Progenitor cell of endocrine pancreas (in vitro differentiated cells): ENCODE measurements around the gene SPTAN1. TPM values are rescaled to one million over a fixed set of nuclear protein-coding genes. Genes with fewer than 3 reads are reported as not detected.

Experiments used
- DNase-seq: peaks from one replicate; pipeline ENCODE4 v3.0.0; 2021; ENCODE audit warnings: low spot score; ENCODE audit not compliant: unreplicated experiment
- H3K27ac Mint-ChIP-seq: 2 replicates; pipeline ENCODE4 v1.8.0; 2021; ENCODE audit warnings: mild to moderate bottlenecking, moderate library complexity, mixed read lengths
- H3K27me3 Mint-ChIP-seq: 2 replicates; pipeline ENCODE4 v1.8.0; 2021; ENCODE audit warnings: mixed read lengths
- H3K36me3 Mint-ChIP-seq: 2 replicates; pipeline ENCODE4 v1.8.0; 2022; ENCODE audit warnings: mixed read lengths; ENCODE audit not compliant: insufficient read depth
- H3K4me1 Mint-ChIP-seq: 2 replicates; pipeline ENCODE4 v1.8.0; 2021; ENCODE audit warnings: low read depth, mixed read lengths
- H3K4me3 Mint-ChIP-seq: 2 replicates; pipeline ENCODE4 v1.8.0; 2021; ENCODE audit warnings: low read depth, mild to moderate bottlenecking, moderate library complexity, mixed read lengths
- H3K9me3 Mint-ChIP-seq: 2 replicates; pipeline ENCODE4 v1.8.0; 2021; ENCODE audit warnings: low read depth, mixed read lengths
- total RNA-seq: library from RNA; stranded (reverse); gene quantifications from 2 replicates; pipeline ENCODE4 v1.2.1, GENCODE V29; 2021
- TF ChIP-seq, protein P1 (sequence below): fragments of 200-600 bp; sonication (generic); IDR thresholded peaks from one replicate; pipeline ENCODE4 v1.5.0; 2021; ENCODE audit warnings: antibody characterized with exemption, mild to moderate bottlenecking; ENCODE audit not compliant: unreplicated experiment

The SPTAN1 gene
- total RNA-seq, 1 donor from 2014 or later, result 448 TPM

DNA sequence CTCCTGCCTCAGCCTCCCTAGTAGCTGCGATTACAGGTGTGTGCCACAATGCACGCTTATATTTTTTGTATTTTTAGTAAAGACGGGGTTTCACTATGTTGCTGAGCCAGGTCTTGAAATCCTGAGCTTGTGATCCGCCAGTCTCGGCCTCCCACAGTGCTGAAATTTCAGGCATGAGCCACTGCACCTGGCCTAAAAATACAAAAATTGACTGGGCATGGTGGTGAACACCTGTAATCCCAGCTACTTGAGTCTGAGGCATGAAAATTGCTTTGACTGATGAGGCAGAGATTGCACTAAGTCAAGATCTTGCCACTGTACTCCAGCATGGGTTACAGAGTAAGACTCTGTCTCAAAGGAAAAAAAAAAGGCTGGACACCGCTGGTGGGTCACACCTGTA lies 117.4 kb downstream of the SPTAN1 start:
- TF ChIP-seq, protein P1, sequence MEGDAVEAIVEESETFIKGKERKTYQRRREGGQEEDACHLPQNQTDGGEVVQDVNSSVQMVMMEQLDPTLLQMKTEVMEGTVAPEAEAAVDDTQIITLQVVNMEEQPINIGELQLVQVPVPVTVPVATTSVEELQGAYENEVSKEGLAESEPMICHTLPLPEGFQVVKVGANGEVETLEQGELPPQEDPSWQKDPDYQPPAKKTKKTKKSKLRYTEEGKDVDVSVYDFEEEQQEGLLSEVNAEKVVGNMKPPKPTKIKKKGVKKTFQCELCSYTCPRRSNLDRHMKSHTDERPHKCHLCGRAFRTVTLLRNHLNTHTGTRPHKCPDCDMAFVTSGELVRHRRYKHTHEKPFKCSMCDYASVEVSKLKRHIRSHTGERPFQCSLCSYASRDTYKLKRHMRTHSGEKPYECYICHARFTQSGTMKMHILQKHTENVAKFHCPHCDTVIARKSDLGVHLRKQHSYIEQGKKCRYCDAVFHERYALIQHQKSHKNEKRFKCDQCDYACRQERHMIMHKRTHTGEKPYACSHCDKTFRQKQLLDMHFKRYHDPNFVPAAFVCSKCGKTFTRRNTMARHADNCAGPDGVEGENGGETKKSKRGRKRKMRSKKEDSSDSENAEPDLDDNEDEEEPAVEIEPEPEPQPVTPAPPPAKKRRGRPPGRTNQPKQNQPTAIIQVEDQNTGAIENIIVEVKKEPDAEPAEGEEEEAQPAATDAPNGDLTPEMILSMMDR, result no peak
- Mint-ChIP-seq H3K27ac (no peak overlapping the region), H3K9me3 (no peaks in the 10 kb centered on the region), H3K36me3 (no peaks in the 10 kb centered on the region), H3K4me1 (no peaks in the 10 kb centered on the region), H3K4me3 (no peak overlapping the region), H3K27me3 (no peaks in the 10 kb centered on the region)
- DNase-seq, result no peak

DNA sequence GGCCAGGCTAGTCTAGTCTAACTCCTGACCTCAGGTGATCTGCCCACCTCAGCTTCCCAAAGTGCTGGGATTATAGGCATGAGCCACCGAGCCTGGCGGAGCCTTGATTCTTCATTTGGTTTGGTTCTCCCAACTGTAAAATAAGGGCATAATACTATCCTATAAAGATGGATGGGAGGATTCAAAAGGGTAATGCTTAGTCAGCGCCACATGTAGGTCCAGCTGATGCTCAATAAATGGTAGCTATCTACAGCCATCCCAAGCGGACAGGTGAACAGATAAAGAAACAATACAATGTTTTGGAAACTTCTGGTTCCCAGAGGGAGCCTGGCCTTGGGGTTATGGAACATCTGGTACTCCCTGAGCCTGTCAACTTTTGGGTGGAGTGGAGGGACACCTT lies 123.0 kb downstream of the SPTAN1 start:
- DNase-seq, result no peak
- TF ChIP-seq, protein P1, result no peak
- H3K9me3 Mint-ChIP-seq, result no peaks in the 10 kb centered on the region
- no peaks in the 10 kb centered on the region for H3K27me3 Mint-ChIP-seq
- no peak overlapping the region for H3K27ac Mint-ChIP-seq
- no peak overlapping the region for H3K4me3 Mint-ChIP-seq
- no peaks in the 10 kb centered on the region for H3K4me1 Mint-ChIP-seq
- no peaks in the 10 kb centered on the region for H3K36me3 Mint-ChIP-seq

DNA sequence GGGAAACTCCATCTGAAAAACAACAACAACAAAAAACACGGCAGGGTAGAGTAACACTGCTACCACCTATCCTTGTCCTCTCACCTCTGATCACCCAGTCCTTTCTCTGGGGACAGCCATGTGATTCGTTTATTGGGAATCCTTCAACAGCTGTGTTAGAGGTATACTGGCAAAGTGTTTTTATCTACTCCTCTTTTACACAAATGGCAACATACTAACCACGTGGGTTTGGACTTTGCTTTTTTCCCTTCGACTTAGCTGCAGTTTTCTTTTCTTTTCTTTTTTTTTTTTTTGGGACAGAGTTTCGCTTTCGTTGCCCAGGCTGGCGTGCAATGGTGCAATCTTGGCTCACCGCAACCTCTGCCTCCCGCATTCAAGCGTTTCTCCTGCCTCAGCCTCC lies 125.4 kb downstream of the SPTAN1 start:
- H3K9me3 Mint-ChIP-seq, result no peaks in the 10 kb centered on the region
- H3K4me3 Mint-ChIP-seq, result no peak overlapping the region
- no peak for DNase-seq

More for the DNA sequence above, 125.4 kb downstream of the SPTAN1 start:
- Mint-ChIP-seq H3K4me1 (no peaks in the 10 kb centered on the region), H3K27ac (no peak overlapping the region), H3K36me3 (no peaks in the 10 kb centered on the region), H3K27me3 (no peaks in the 10 kb centered on the region)
- TF ChIP-seq, protein P1, result no peak

Other genes starting within 250 kb of the SPTAN1 start
- 29.2 and 31.6 TPM in 2 replicates for gene TRUB2, start 230.1 kb upstream of the SPTAN1 start, total RNA-seq
- 64.5 and 68.5 TPM in 2 replicates for gene COQ4, start 229.7 kb upstream of the SPTAN1 start, total RNA-seq
- gene SLC27A4, start 212.1 kb upstream of the SPTAN1 start, total RNA-seq, result 26.4 and 28.3 TPM in 2 replicates
- gene URM1, start 181.2 kb upstream of the SPTAN1 start, total RNA-seq, result 54.4 and 60.9 TPM in 2 replicates
- 19.6 and 25.6 TPM in 2 replicates for gene CERCAM, start 131.7 kb upstream of the SPTAN1 start, total RNA-seq
- gene ODF2, start 96.6 kb upstream of the SPTAN1 start, total RNA-seq, result 38.6 and 45.0 TPM in 2 replicates
- 19.0 and 19.6 TPM in 2 replicates for gene GLE1, start 47.9 kb upstream of the SPTAN1 start, total RNA-seq
- gene DYNC2I2, start 104.3 kb downstream of the SPTAN1 start, total RNA-seq, result 83.4 and 85.4 TPM in 2 replicates
- gene SET, start 136.6 kb downstream of the SPTAN1 start, total RNA-seq, result 563 and 571 TPM in 2 replicates
- gene PKN3, start 149.9 kb downstream of the SPTAN1 start, total RNA-seq, result 20.0 and 20.2 TPM in 2 replicates
- 33.7 TPM in 2 replicates for gene ZDHHC12, start 171.5 kb downstream of the SPTAN1 start, total RNA-seq
- gene ZER1, start 219.3 kb downstream of the SPTAN1 start, total RNA-seq, result 38.4 and 42.2 TPM in 2 replicates
- 36.1 and 36.2 TPM in 2 replicates for gene TBC1D13, start 234.7 kb downstream of the SPTAN1 start, total RNA-seq